Uterus (tissue), 4 donors: Measurements from ENCODE around the gene PLCL1. TPM values are rescaled to one million over a fixed set of nuclear protein-coding genes. Genes with fewer than 3 reads are reported as not detected.

ENCODE experiments used
- DNase-seq, 2 donors: peaks; one replicate each; pipeline ENCODE4 v3.0.0-alpha.2; 2019 to 2020
- H3K27ac ChIP-seq, 2 donors: fragments of 200-600 bp; sonication (generic); 1 replicate in 1 of 2; 2 replicates in 1 of 2; pipeline ENCODE4 v1.5.1; 2016 to 2018
- H3K27me3 ChIP-seq, 2 donors: fragments of 200-600 bp; sonication (generic); one replicate each; pipeline ENCODE4 v1.5.1; 2018 to 2019; ENCODE audit warnings: control low read depth in 1 of 2
- H3K36me3 ChIP-seq, 2 donors: fragments of 200-600 bp; sonication (generic); one replicate each; pipeline ENCODE4 v1.5.1; 2019; ENCODE audit warnings: control low read depth in 1 of 2
- H3K4me1 ChIP-seq, 2 donors: fragments of 200-600 bp; sonication (generic); one replicate each; pipeline ENCODE4 v1.5.1; 2018 to 2019; ENCODE audit warnings: control low read depth in 1 of 2
- H3K4me3 ChIP-seq, 2 donors: fragments of 200-600 bp; sonication (generic); 1 replicate in 1 of 2; 2 replicates in 1 of 2; pipeline ENCODE4 v1.5.1; 2018 to 2019; ENCODE audit warnings: mild to moderate bottlenecking in 1 of 2
- H3K9me3 ChIP-seq, 2 donors: fragments of 200-600 bp; sonication (generic); one replicate each; pipeline ENCODE4 v1.5.1; 2019; ENCODE audit warnings: control low read depth in 1 of 2
- CTCF ChIP-seq, 4 experiments: fragments of 200-600 bp in 2 of 4; fragments of 450-650 bp in 2 of 4; sonication (generic) in 2 of 4; IDR thresholded peaks; one replicate each; pipeline ENCODE4 v1.5.1; 2016 to 2019; ENCODE audit warnings: antibody characterized with exemption in 4 of 4, mild to moderate bottlenecking in 2 of 4, moderate library complexity in 1 of 4
- POLR2A ChIP-seq, 2 donors: fragments of 450-650 bp; IDR thresholded peaks; one replicate each; pipeline ENCODE4 v1.6.1; 2016; ENCODE audit warnings: antibody characterized with exemption in 2 of 2, mild to moderate bottlenecking in 1 of 2, moderate library complexity in 1 of 2
- intact Hi-C: fragments of 100-400 bp; cut with DNase I; formaldehyde crosslinking; loops from one replicate; pipeline ENCODE4 v1.15.1; 2023; ENCODE audit warnings: low total_unique reads
- total RNA-seq, 4 donors: library from RNA; depleted of rRNA in 3 of 4; stranded (reverse); fragments of >200 nt in 3 of 4; gene quantifications; one replicate each; pipeline versions ENCODE4 v1.1.0 to v1.2.4, GENCODE V29; 2014 to 2023
- donor health status: DM: yes; HTN: yes; CAD: no.

Gene PLCL1
- total RNA-seq, 4 donors from 2014 or later, result 7.3 to 32.5 (median 15.0) TPM

DNA sequence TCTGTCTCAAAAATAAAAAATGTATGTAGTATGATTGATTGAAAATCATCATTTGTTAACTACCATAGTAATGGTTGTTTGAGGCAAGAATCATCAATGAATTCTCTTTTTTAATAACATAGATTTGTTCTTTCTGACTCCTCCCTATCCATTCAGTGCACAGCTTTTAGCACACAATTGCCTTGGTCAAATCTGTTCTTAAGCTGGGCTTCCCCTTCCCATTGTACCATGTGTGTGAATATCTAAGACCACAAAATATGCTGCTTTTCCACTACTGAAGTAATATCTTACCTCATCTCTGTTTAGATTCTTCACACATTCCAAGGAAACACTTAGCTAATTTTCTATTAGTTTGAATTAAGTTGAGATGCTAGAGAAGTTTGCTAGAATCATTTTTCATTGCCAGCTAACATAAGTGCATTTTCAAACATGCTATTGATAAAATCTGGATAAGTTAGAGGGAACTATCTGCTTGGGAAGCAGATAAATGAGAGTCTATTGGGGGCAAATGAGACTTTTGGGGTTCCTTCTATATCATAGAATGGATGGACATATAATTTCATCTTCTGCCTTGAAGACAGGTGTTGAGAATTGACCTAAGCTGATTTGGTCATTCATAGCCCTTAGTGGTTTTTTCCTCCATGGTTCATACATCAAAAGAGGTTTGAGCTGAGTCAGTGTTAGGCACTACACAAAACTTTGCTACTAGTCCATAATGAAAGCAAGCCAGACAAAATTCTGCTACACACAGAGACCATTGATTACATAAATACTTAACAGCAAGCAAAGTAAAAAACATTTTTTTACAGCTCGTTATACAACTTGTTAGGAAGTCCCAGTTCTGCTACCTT is 231.9 kb downstream of the PLCL1 start:
- intact Hi-C loops, result no loop called here
- no peak for TF ChIP-seq CTCF (IDR thresholded peaks at IDR 0.05)
- no peak for TF ChIP-seq POLR2A (IDR thresholded peaks at IDR 0.05)
- H3K27ac ChIP-seq, result no peak overlapping the region
- no peak overlapping the region for H3K4me3 ChIP-seq
- no peaks in the 10 kb centered on the region for H3K27me3 ChIP-seq
- no peaks in the 10 kb centered on the region for H3K4me1 ChIP-seq
- no peaks in the 10 kb centered on the region for H3K9me3 ChIP-seq
- no peak for DNase-seq
- H3K36me3 ChIP-seq, result no peaks in the 10 kb centered on the region

- no peaks in the 10 kb centered on the region for H3K4me1 ChIP-seq
- DNase-seq, result no peak
- no peaks in the 10 kb centered on the region for H3K9me3 ChIP-seq
- no peak overlapping the region for H3K27ac ChIP-seq
- intact Hi-C loops, result no loop called here
- H3K36me3 ChIP-seq, result no peaks in the 10 kb centered on the region
- no peaks in the 10 kb centered on the region for H3K27me3 ChIP-seq
- TF ChIP-seq POLR2A (IDR thresholded peaks at IDR 0.05) (no peak), CTCF (IDR thresholded peaks at IDR 0.05) (no peak)
- H3K4me3 ChIP-seq, result no peak overlapping the region
These were observed 236.4 kb downstream of the PLCL1 start for GRCh38 chr2:198040835-198041234.

DNA sequence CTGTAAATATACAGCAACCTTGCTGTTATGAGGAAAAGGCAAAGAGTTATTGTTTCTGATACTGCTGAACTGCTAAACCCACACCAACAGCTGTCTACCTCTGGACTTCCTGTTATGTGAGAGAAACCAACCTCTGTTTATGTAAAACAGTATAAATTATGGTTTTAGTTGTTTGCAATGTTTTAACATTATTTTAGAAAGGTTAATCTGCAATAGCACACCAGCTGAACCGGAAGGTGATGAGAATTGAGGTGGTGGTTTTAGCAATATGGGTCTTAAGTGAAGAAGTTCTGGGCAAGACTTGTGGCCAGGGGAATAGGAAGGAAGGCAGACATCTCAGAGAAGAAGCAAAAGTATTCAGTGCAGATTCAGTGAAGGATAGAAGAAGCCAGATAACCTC is 237.8 kb downstream of the PLCL1 start:
- intact Hi-C loops, result no loop called here
- H3K4me1 ChIP-seq, result no peaks in the 10 kb centered on the region
- H3K27me3 ChIP-seq, result no peaks in the 10 kb centered on the region
- TF ChIP-seq CTCF (IDR thresholded peaks at IDR 0.05) (no peak), POLR2A (IDR thresholded peaks at IDR 0.05) (no peak)
- H3K36me3 ChIP-seq, result no peaks in the 10 kb centered on the region
- H3K27ac ChIP-seq, result no peak overlapping the region
- no peak overlapping the region for H3K4me3 ChIP-seq
- H3K9me3 ChIP-seq, result no peaks in the 10 kb centered on the region
- no peak for DNase-seq

DNA sequence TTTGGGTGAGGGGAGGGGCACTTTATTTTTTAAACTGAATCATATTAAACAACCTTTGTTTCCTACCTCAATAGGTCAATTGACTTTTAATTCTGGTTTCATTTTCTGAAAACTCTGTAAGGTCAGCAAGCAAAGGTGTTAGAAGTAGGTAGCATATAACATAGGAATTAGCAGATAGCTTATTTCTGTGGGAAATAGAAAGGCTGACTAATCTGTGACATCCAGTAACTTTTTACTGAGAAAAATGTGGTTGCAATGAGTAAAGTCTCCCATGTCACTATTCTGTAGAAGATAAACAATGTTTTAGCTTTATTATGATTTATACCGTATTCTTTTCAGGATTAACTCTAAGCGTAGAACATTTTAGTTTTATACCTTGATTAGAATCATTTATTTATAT is 240.4 kb downstream of the PLCL1 start:
- Histone ChIP-seq H3K36me3 (no peaks in the 10 kb centered on the region), H3K4me1 (no peaks in the 10 kb centered on the region), H3K27ac (no peak overlapping the region), H3K9me3 (no peaks in the 10 kb centered on the region), H3K27me3 (no peaks in the 10 kb centered on the region), H3K4me3 (no peak overlapping the region)
- intact Hi-C loops, result no loop called here
- no peak for DNase-seq
- no peak for TF ChIP-seq POLR2A (IDR thresholded peaks at IDR 0.05)
- TF ChIP-seq CTCF (IDR thresholded peaks at IDR 0.05), result no peak

- Histone ChIP-seq H3K9me3 (no peaks in the 10 kb centered on the region), H3K27ac (no peak overlapping the region), H3K4me1 (no peaks in the 10 kb centered on the region), H3K36me3 (no peaks in the 10 kb centered on the region), H3K27me3 (no peaks in the 10 kb centered on the region), H3K4me3 (no peak overlapping the region)
- TF ChIP-seq CTCF (IDR thresholded peaks at IDR 0.05) (no peak), POLR2A (IDR thresholded peaks at IDR 0.05) (no peak)
- no peak for DNase-seq
- intact Hi-C loops, result no loop called here
These were observed 240.8 kb downstream of the PLCL1 start for GRCh38 chr2:198045227-198045626.
